ENCODE results near the gene CBR4.

DNA sequence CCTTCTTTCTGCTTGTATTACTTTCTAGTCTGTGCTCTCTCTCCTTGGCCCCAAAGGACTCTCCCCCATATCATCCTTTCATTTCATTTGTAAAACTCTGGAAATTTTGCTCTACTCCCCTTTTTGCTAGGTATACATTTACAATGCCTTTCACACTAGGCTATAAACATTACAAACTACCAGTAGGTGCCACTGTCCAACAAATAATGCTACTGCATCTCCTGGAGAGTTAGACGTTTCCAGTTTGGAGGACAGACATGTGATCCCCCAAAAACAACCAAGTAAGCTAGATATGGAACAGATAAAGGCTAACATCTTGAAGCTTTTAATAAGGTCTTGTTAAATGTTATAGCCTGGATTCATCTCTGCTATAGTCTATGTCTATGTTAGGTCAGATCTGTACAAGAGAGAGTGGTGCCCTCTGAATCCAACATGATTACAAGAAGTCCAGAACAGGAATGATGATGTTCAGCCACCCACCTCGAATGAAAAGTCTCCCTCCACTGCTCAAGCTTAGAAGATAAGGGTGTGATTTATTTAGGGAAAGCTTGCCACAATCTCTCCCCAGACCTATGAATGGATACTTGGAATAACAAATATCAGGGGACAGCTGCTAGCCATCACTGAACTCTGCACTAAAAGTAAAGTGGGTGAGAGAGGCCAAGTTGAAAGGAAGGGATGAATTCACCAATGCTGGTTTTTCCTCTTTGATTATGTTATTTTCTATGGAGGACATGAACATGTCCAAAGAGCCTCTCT, 14.3 kb downstream of the CBR4 start:
- TF ChIP-seq, protein P1, sequence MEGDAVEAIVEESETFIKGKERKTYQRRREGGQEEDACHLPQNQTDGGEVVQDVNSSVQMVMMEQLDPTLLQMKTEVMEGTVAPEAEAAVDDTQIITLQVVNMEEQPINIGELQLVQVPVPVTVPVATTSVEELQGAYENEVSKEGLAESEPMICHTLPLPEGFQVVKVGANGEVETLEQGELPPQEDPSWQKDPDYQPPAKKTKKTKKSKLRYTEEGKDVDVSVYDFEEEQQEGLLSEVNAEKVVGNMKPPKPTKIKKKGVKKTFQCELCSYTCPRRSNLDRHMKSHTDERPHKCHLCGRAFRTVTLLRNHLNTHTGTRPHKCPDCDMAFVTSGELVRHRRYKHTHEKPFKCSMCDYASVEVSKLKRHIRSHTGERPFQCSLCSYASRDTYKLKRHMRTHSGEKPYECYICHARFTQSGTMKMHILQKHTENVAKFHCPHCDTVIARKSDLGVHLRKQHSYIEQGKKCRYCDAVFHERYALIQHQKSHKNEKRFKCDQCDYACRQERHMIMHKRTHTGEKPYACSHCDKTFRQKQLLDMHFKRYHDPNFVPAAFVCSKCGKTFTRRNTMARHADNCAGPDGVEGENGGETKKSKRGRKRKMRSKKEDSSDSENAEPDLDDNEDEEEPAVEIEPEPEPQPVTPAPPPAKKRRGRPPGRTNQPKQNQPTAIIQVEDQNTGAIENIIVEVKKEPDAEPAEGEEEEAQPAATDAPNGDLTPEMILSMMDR (conservative IDR thresholded peaks at IDR 0.05; ENCODE audit: low read length), result peak; percentile 39; the same call in 1 of the 2 replicates
- TF ChIP-seq EZH2phosphoT487 (IDR thresholded peaks at IDR 0.05; ENCODE audit: borderline replicate concordance, low read depth, low read length), result no peak
